Smooth muscle cell (in vitro differentiated cells): ENCODE measurements around the gene CPB2. TPM values are rescaled to one million over a fixed set of nuclear protein-coding genes. Genes with fewer than 3 reads are reported as not detected.

Experiments used
- DNase-seq: peaks from one replicate; lab custom pipeline; 2025; ENCODE audit not compliant: unreplicated experiment; lab: John Stamatoyannopoulos, UW
- H2AFZ ChIP-seq: fragments of 200-600 bp; sonication (generic); 2 replicates; pipeline ENCODE4 v1.6.0; 2016; ENCODE audit warnings: antibody characterized with exemption, low read depth, mild to moderate bottlenecking
- H3F3A ChIP-seq: fragments of 200-600 bp; sonication (generic); 2 replicates; pipeline ENCODE4 v1.6.0; 2017; ENCODE audit warnings: antibody characterized with exemption, low read depth
- H3K27ac ChIP-seq: fragments of 200-600 bp; sonication (generic); 2 replicates; pipeline ENCODE4 v1.5.1; 2016; ENCODE audit warnings: low read depth, mild to moderate bottlenecking
- H3K27me3 ChIP-seq: fragments of 200-600 bp; sonication (generic); 2 replicates; pipeline ENCODE4 v1.6.1; 2016; ENCODE audit warnings: low read depth, mild to moderate bottlenecking
- H3K36me3 ChIP-seq: fragments of 200-600 bp; sonication (generic); 2 replicates; pipeline ENCODE4 v1.5.1; 2016; ENCODE audit warnings: low read depth
- H3K4me1 ChIP-seq: fragments of 200-600 bp; sonication (generic); 2 replicates; pipeline ENCODE4 v1.5.1; 2016; ENCODE audit warnings: low read depth
- H3K4me2 ChIP-seq: fragments of 200-600 bp; sonication (generic); 2 replicates; pipeline ENCODE4 v1.6.0; 2016; ENCODE audit warnings: mild to moderate bottlenecking
- H3K4me3 ChIP-seq: fragments of 200-600 bp; sonication (generic); 2 replicates; pipeline ENCODE4 v1.5.1; 2016; ENCODE audit warnings: mild to moderate bottlenecking
- H3K79me2 ChIP-seq: fragments of 200-600 bp; sonication (generic); 2 replicates; pipeline ENCODE4 v1.6.0; 2016; ENCODE audit warnings: low read depth, mild to moderate bottlenecking
- H3K9ac ChIP-seq: fragments of 200-600 bp; sonication (generic); 2 replicates; pipeline ENCODE4 v1.6.0; 2016; ENCODE audit warnings: low read depth
- H3K9me3 ChIP-seq: fragments of 200-600 bp; sonication (generic); replicated peaks from 2 replicates; pipeline ENCODE4 v1.5.1; 2016; ENCODE audit warnings: low read depth
- H4K20me1 ChIP-seq: fragments of 200-600 bp; sonication (generic); 2 replicates; pipeline ENCODE4 v1.6.0; 2016; ENCODE audit warnings: low read depth
- CTCF ChIP-seq: fragments of 200-600 bp; sonication (generic); IDR thresholded peaks from 2 replicates; pipeline ENCODE4 v1.5.1; 2017; ENCODE audit warnings: borderline replicate concordance, mild to moderate bottlenecking, antibody characterized with exemption; ENCODE audit not compliant: insufficient read depth, poor library complexity, severe bottlenecking
- WGBS: methylation state at CpG from one replicate; pipeline ENCODE4 v1.1.7; 2016; ENCODE audit warnings: low lambda C conversion rate; 5-methylcytosine and 5-hydroxymethylcytosine counted together
- polyA plus RNA-seq: library from polyadenylated mRNA; unstranded; fragments of >200 nt; fragmentation: Nextera tagmentation; extraction: Ambion mirVana; gene quantifications from 2 replicates; pipeline ENCODE4 v1.2.1, GENCODE V29; 2016
- total RNA-seq: library from RNA; depleted of rRNA; stranded (reverse); fragments of >200 nt; gene quantifications from 2 replicates; pipeline ENCODE4 v1.2.3, GENCODE V29; 2014

The CPB2 gene
- total and polyA plus RNA-seq, 2 experiments from 2014 or later = 0.09 TPM; not detected in 1

- no peaks in the 10 kb centered on the region for H3K9me3 ChIP-seq
- H2AFZ ChIP-seq = no peak overlapping the region
- no peaks in the 10 kb centered on the region for H3K36me3 ChIP-seq
- no peak overlapping the region for H3K4me2 ChIP-seq
- no peaks in the 10 kb centered on the region for H4K20me1 ChIP-seq
- no peak overlapping the region for H3K27ac ChIP-seq
- H3F3A ChIP-seq = no peaks in the 10 kb centered on the region
- no peak overlapping the region for H3K9ac ChIP-seq
- no peak for DNase-seq
- no peaks in the 10 kb centered on the region for H3K4me1 ChIP-seq
- no peaks in the 10 kb centered on the region for H3K79me2 ChIP-seq
- TF ChIP-seq CTCF = no peak
- no peaks in the 10 kb centered on the region for H3K27me3 ChIP-seq
- H3K4me3 ChIP-seq = no peak overlapping the region
- 88% methylated on average over 1 of the region's 1 CpG for WGBS
These were observed 4.5 kb downstream of the CPB2 start for GRCh38 chr13:46100191-46100815.

- TF ChIP-seq CTCF = no peak
- DNase-seq = no peak
- Histone ChIP-seq H2AFZ (no peak overlapping the region), H3K4me3 (no peak overlapping the region), H3K9ac (no peak overlapping the region), H3F3A (no peaks in the 10 kb centered on the region), H3K4me2 (no peak overlapping the region), H3K27ac (no peak overlapping the region), H3K9me3 (no peaks in the 10 kb centered on the region), H3K27me3 (peaks cover 10% of the 10 kb centered on the region), H3K4me1 (no peaks in the 10 kb centered on the region), H3K36me3 (no peaks in the 10 kb centered on the region), H4K20me1 (no peaks in the 10 kb centered on the region), H3K79me2 (no peaks in the 10 kb centered on the region)
- WGBS = 90% methylated on average over 4 of the region's 4 CpGs
These were observed 7.2 kb downstream of the CPB2 start for GRCh38 chr13:46097663-46098062.

GRCh38 chr13:46097015-46097414, 7.8 kb downstream of the CPB2 start:
- no peaks in the 10 kb centered on the region for H3K4me1 ChIP-seq
- no peaks in the 10 kb centered on the region for H4K20me1 ChIP-seq
- no peaks in the 10 kb centered on the region for H3K9me3 ChIP-seq
- no peaks in the 10 kb centered on the region for H3F3A ChIP-seq
- no peak for DNase-seq
- H3K27ac ChIP-seq = no peak overlapping the region
- H2AFZ ChIP-seq = no peak overlapping the region
- no peak overlapping the region for H3K4me3 ChIP-seq
- 67% methylated on average over 3 of the region's 3 CpGs for WGBS
- peaks cover 12% of the 10 kb centered on the region for H3K27me3 ChIP-seq
- no peaks in the 10 kb centered on the region for H3K79me2 ChIP-seq
- H3K4me2 ChIP-seq = no peak overlapping the region
- no peak for TF ChIP-seq CTCF
- no peak overlapping the region for H3K9ac ChIP-seq
- H3K36me3 ChIP-seq = no peaks in the 10 kb centered on the region

- H3K9ac ChIP-seq = no peak overlapping the region
- no peak for DNase-seq
- H3F3A ChIP-seq = no peaks in the 10 kb centered on the region
- H3K4me3 ChIP-seq = no peak overlapping the region
- H3K4me1 ChIP-seq = no peaks in the 10 kb centered on the region
- 89% methylated on average over 3 of the region's 3 CpGs for WGBS
- H3K9me3 ChIP-seq = no peaks in the 10 kb centered on the region
- H4K20me1 ChIP-seq = no peaks in the 10 kb centered on the region
- no peaks in the 10 kb centered on the region for H3K36me3 ChIP-seq
- no peak for TF ChIP-seq CTCF
- peaks cover 12% of the 10 kb centered on the region for H3K27me3 ChIP-seq
- no peaks in the 10 kb centered on the region for H3K79me2 ChIP-seq
- H3K4me2 ChIP-seq = no peak overlapping the region
- H3K27ac ChIP-seq = no peak overlapping the region
- H2AFZ ChIP-seq = no peak overlapping the region
These were observed 10.4 kb downstream of the CPB2 start for GRCh38 chr13:46094478-46094877.
